Esophagus squamous epithelium (tissue), 5 donors: ENCODE data around the gene MYO3B. TPM values are rescaled to one million over a fixed set of nuclear protein-coding genes. Genes with fewer than 3 reads are reported as not detected.

ENCODE experiments used
- DNase-seq: peaks from one replicate; lab custom pipeline; 2025; lab: John Stamatoyannopoulos, UW
- H3K27ac ChIP-seq, 4 donors: fragments of 200-600 bp; sonication (generic); one replicate each; pipeline ENCODE4 v1.5.1; 2016 to 2019; ENCODE audit warnings: mild to moderate bottlenecking in 1 of 4
- H3K27me3 ChIP-seq, 4 donors: fragments of 200-600 bp; sonication (generic); 1 replicate in 3 of 4; 2 replicates in 1 of 4; pipeline versions ENCODE4 v1.5.1 to v1.6.0; 2017 to 2021; ENCODE audit warnings: antibody characterized with exemption in 1 of 4
- H3K36me3 ChIP-seq, 3 donors: fragments of 200-600 bp; sonication (generic); one replicate each; pipeline ENCODE4 v1.5.1; 2016 to 2019
- H3K4me1 ChIP-seq, 3 donors: fragments of 200-600 bp; sonication (generic); one replicate each; pipeline ENCODE4 v1.5.1; 2017 to 2019
- H3K4me3 ChIP-seq, 4 donors: fragments of 200-600 bp; sonication (generic); 1 replicate in 3 of 4; 2 replicates in 1 of 4; pipeline ENCODE4 v1.5.1; 2016 to 2019; ENCODE audit warnings: mild to moderate bottlenecking in 2 of 4, moderate library complexity in 1 of 4
- H3K9me3 ChIP-seq, 3 donors: fragments of 200-600 bp; sonication (generic); one replicate each; pipeline ENCODE4 v1.5.1; 2016 to 2019
- CTCF ChIP-seq, 6 experiments: fragments of 450-650 bp in 4 of 6; fragments of 200-600 bp in 2 of 6; sonication (generic) in 2 of 6; IDR thresholded peaks; one replicate each; pipeline ENCODE4 v1.5.1; 2016 to 2019; ENCODE audit warnings: antibody characterized with exemption in 6 of 6, mild to moderate bottlenecking in 4 of 6, moderate library complexity in 4 of 6
- POLR2A ChIP-seq, 4 donors: fragments of 450-650 bp; IDR thresholded peaks; one replicate each; pipeline ENCODE4 v1.6.1; 2017; ENCODE audit warnings: antibody characterized with exemption in 4 of 4, mild to moderate bottlenecking in 4 of 4, moderate library complexity in 3 of 4
- WGBS, 2 donors: methylation state at CpG; one replicate each; pipeline ENCODE4 v1.1.5; 2018; 5-methylcytosine and 5-hydroxymethylcytosine counted together
- intact Hi-C: fragments of 100-400 bp; cut with DNase I; formaldehyde crosslinking; loops from one replicate; pipeline ENCODE4 v1.15.0; 2022
- total RNA-seq, 4 donors: library from RNA; depleted of rRNA; stranded (reverse); fragments of >200 nt; gene quantifications; one replicate each; pipeline ENCODE4 v1.1.0, GENCODE V29; 2016
- donor health status: DM: yes; HTN: yes; CAD: no.

Gene MYO3B
- total RNA-seq, 4 donors from 2014 or later = 0.15 to 0.38 (median 0.18) TPM

GRCh38 chr2:170530284-170530745 lies 352.4 kb downstream of the MYO3B start:
- peaks cover 0 to 28% (median 16%) of the 10 kb centered on the region in 3 donors for H3K4me1 ChIP-seq
- no peaks in the 10 kb centered on the region for H3K27me3 ChIP-seq
- DNase-seq = no peak
- intact Hi-C loops = no loop called here
- peak overlapping the region in 2 of 4 donors; percentile 49 to 60 for H3K27ac ChIP-seq
- WGBS, 2 donors = 3 to 15% methylated on average over 7 of the region's 7 CpGs
- no peaks in the 10 kb centered on the region for H3K36me3 ChIP-seq
- H3K4me3 ChIP-seq = peak overlapping the region in 2 of 4 donors; percentile 18 to 46
- TF ChIP-seq CTCF (IDR thresholded peaks at IDR 0.05) (no peak), POLR2A (IDR thresholded peaks at IDR 0.05) (no peak)
- H3K9me3 ChIP-seq = no peaks in the 10 kb centered on the region

GRCh38 chr2:170530803-170531564 lies 353.0 kb downstream of the MYO3B start:
- no peaks in the 10 kb centered on the region for H3K9me3 ChIP-seq
- H3K27me3 ChIP-seq = no peaks in the 10 kb centered on the region
- intact Hi-C loops = no loop called here
- peak overlapping the region in 1 of 4 donors; percentile 49 for H3K27ac ChIP-seq
- DNase-seq = no peak
- H3K4me1 ChIP-seq = peaks cover 0 to 21% (median 9%) of the 10 kb centered on the region in 3 donors
- 46 to 55% methylated on average over 2 of the region's 2 CpGs for WGBS, 2 donors
- TF ChIP-seq POLR2A (IDR thresholded peaks at IDR 0.05) (no peak), CTCF (IDR thresholded peaks at IDR 0.05) (no peak)
- no peak overlapping the region for H3K4me3 ChIP-seq
- H3K36me3 ChIP-seq = no peaks in the 10 kb centered on the region

GRCh38 chr2:170531876-170532275 lies 353.9 kb downstream of the MYO3B start:
- H3K9me3 ChIP-seq = no peaks in the 10 kb centered on the region
- intact Hi-C loops = no loop called here

GRCh38 chr2:170533156-170533555 lies 355.2 kb downstream of the MYO3B start:
- 82 to 89% methylated on average over 4 of the region's 4 CpGs for WGBS, 2 donors
- no peak overlapping the region for H3K27ac ChIP-seq
- H3K9me3 ChIP-seq = no peaks in the 10 kb centered on the region
- no peaks in the 10 kb centered on the region for H3K36me3 ChIP-seq
- TF ChIP-seq POLR2A (IDR thresholded peaks at IDR 0.05) (no peak), CTCF (IDR thresholded peaks at IDR 0.05) (no peak)
- no peaks in the 10 kb centered on the region for H3K27me3 ChIP-seq
- peaks cover 0 to 19% (median 9%) of the 10 kb centered on the region in 3 donors for H3K4me1 ChIP-seq
- intact Hi-C loops = no loop called here
- no peak for DNase-seq
- H3K4me3 ChIP-seq = no peak overlapping the region

More at GRCh38 chr2:170531876-170532275, 353.9 kb downstream of the MYO3B start:
- Histone ChIP-seq H3K36me3 (no peaks in the 10 kb centered on the region), H3K27ac (no peak overlapping the region), H3K27me3 (no peaks in the 10 kb centered on the region), H3K4me1 (peaks cover 0 to 19% (median 9%) of the 10 kb centered on the region in 3 donors), H3K4me3 (no peak overlapping the region)
- 73 to 78% methylated on average over 2 of the region's 2 CpGs for WGBS, 2 donors
- no peak for DNase-seq
- TF ChIP-seq CTCF (IDR thresholded peaks at IDR 0.05) (no peak), POLR2A (IDR thresholded peaks at IDR 0.05) (no peak)

GRCh38 chr2:170535552-170535951 lies 357.6 kb downstream of the MYO3B start:
- Histone ChIP-seq H3K4me3 (no peak overlapping the region), H3K27ac (no peak overlapping the region), H3K36me3 (no peaks in the 10 kb centered on the region), H3K27me3 (no peaks in the 10 kb centered on the region), H3K9me3 (no peaks in the 10 kb centered on the region), H3K4me1 (peaks cover 0 to 7% (median 3%) of the 10 kb centered on the region in 3 donors)
- 90 to 93% methylated on average over 4 of the region's 4 CpGs for WGBS, 2 donors
- TF ChIP-seq CTCF (IDR thresholded peaks at IDR 0.05) (no peak), POLR2A (IDR thresholded peaks at IDR 0.05) (no peak)
- no peak for DNase-seq
- intact Hi-C loops = no loop called here
